MCF 10A (cell line): ENCODE data around the gene CCNY. TPM values are rescaled to one million over a fixed set of nuclear protein-coding genes. Genes with fewer than 3 reads are reported as not detected.

Source experiments
- BruUV-seq: library from RNA; stranded (reverse); fragments of 400-500 nt; replicated peaks from 2 replicates; lab custom pipeline; 2021; lab: Mats Ljungman, UMichigan
- CTCF ChIA-PET: fragments of 300-600 bp; sonication (Branson Sonifier 250); formaldehyde crosslinking; extraction: SDS; loops from one replicate; lab custom pipeline; 2021; ENCODE audit warnings: antibody characterized with exemption, inconsistent platforms; lab: Yijun Ruan, JAX
- POLR2A ChIA-PET: fragments of 300-600, 350-650 bp; sonication (Branson Sonifier 250); formaldehyde crosslinking; extraction: SDS; loops from one replicate; lab custom pipeline; 2020; ENCODE audit warnings: antibody characterized with exemption, inconsistent platforms; lab: Yijun Ruan, JAX
- DNase-seq: peaks from one replicate; pipeline ENCODE4 v3.0.0-alpha.2; 2018; ENCODE audit not compliant: unreplicated experiment
- H3K27ac Mint-ChIP-seq: one replicate; pipeline ENCODE4 v1.8.0; 2022; ENCODE audit warnings: mild to moderate bottlenecking, low read depth, mixed read lengths; ENCODE audit not compliant: unreplicated experiment
- H3K27me3 Mint-ChIP-seq: one replicate; pipeline ENCODE4 v1.8.0; 2022; ENCODE audit warnings: mixed read lengths; ENCODE audit not compliant: insufficient read depth, unreplicated experiment
- H3K36me3 Mint-ChIP-seq: one replicate; pipeline ENCODE4 v1.8.0; 2022; ENCODE audit warnings: mild to moderate bottlenecking, moderate library complexity, mixed read lengths; ENCODE audit not compliant: insufficient read depth, unreplicated experiment
- H3K4me1 Mint-ChIP-seq: one replicate; pipeline ENCODE4 v1.8.0; 2022; ENCODE audit warnings: mixed read lengths; ENCODE audit not compliant: insufficient read depth, unreplicated experiment
- H3K4me3 Mint-ChIP-seq: one replicate; pipeline ENCODE4 v1.8.0; 2022; ENCODE audit warnings: mild to moderate bottlenecking, moderate library complexity, mixed read lengths; ENCODE audit not compliant: unreplicated experiment
- H3K9me3 Mint-ChIP-seq: one replicate; pipeline ENCODE4 v1.8.0; 2022; ENCODE audit warnings: mixed read lengths; ENCODE audit not compliant: unreplicated experiment
- intact Hi-C: fragments of 100-400 bp; cut with micrococcal nuclease; formaldehyde crosslinking; loops from 2 replicates; pipeline ENCODE4 v1.14.1; 2022
- total RNA-seq: library from RNA; stranded (reverse); gene quantifications from 2 replicates; pipeline ENCODE4 v1.2.3, GENCODE V29; 2022
- TF ChIP-seq, protein P1 (sequence below): fragments of 200-600 bp; IDR thresholded peaks from one replicate; pipeline ENCODE4 v1.8.0; 2022; ENCODE audit warnings: antibody characterized with exemption, mild to moderate bottlenecking; ENCODE audit not compliant: unreplicated experiment

The CCNY gene
- total RNA-seq, 1 experiment from 2014 or later = 68.9 TPM

DNA sequence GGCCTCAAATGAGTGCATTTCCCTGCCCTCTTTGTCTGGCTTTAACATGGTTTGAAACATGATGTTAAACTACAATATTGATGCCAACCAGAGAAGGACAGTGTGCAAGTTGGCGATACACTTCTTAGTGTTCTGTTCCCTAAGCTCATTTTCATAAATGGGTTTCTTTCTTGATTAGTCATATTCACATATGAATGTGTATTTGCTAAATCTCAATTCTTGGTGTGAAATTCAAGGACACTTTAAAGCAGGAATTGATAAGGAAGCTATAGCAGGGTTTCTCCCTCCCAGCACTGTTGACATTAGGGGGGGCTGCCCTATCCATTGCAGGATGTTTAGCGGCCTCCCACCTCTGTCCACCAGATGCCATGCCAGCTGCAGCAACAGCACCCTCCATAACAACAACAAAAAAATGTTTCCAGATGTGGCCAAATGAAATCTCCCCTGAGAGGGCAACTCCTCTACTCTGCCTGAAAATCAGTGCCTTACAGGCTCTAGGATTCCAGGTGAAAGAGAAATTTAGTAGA, 13.1 kb downstream of the CCNY start:
- Mint-ChIP-seq H3K36me3 (peaks cover 16% of the 10 kb centered on the region), H3K4me3 (no peak overlapping the region), H3K4me1 (peaks cover 16% of the 10 kb centered on the region), H3K27ac (no peak overlapping the region), H3K9me3 (no peaks in the 10 kb centered on the region), H3K27me3 (no peaks in the 10 kb centered on the region)
- TF ChIP-seq, protein P1, sequence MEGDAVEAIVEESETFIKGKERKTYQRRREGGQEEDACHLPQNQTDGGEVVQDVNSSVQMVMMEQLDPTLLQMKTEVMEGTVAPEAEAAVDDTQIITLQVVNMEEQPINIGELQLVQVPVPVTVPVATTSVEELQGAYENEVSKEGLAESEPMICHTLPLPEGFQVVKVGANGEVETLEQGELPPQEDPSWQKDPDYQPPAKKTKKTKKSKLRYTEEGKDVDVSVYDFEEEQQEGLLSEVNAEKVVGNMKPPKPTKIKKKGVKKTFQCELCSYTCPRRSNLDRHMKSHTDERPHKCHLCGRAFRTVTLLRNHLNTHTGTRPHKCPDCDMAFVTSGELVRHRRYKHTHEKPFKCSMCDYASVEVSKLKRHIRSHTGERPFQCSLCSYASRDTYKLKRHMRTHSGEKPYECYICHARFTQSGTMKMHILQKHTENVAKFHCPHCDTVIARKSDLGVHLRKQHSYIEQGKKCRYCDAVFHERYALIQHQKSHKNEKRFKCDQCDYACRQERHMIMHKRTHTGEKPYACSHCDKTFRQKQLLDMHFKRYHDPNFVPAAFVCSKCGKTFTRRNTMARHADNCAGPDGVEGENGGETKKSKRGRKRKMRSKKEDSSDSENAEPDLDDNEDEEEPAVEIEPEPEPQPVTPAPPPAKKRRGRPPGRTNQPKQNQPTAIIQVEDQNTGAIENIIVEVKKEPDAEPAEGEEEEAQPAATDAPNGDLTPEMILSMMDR = no peak
- no peak for DNase-seq
- CTCF ChIA-PET = no interaction called here
- POLR2A ChIA-PET = interaction anchor here (0.6 kb wide), 1 partner anchor 33 kb away, joined by 3 read pairs; no protein-coding TSS in a partner anchor
- intact Hi-C loops = no loop called here
- no TSS peak for BruUV-seq

DNA sequence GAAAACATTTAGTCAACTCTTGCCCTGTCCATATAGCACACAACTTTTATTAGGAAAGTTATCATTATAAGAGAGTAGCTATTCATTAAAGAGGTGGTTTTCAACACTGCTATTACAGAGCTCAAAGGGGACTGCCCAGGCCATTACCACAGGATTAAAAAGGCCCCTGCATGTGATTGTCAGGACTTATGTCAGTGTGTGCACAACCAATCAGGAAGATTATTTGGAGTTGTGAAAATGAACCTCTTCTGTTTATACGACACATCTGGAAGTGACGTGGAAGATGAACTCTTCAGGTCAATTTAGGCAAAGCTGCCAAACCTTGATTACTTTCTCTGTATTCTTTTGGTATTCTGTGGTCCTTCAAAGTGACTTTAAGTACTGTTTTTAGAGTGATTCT, 14.7 kb downstream of the CCNY start:
- TF ChIP-seq, protein P1 = no peak
- H3K4me3 Mint-ChIP-seq = no peak overlapping the region
- peaks cover 12% of the 10 kb centered on the region for H3K36me3 Mint-ChIP-seq
- H3K4me1 Mint-ChIP-seq = peaks cover 20% of the 10 kb centered on the region
- H3K27me3 Mint-ChIP-seq = no peaks in the 10 kb centered on the region
- no TSS peak for BruUV-seq
- POLR2A ChIA-PET = no interaction called here
- H3K9me3 Mint-ChIP-seq = no peaks in the 10 kb centered on the region
- intact Hi-C loops = no loop called here
- no peak overlapping the region for H3K27ac Mint-ChIP-seq
- DNase-seq = no peak
- CTCF ChIA-PET = no interaction called here

DNA sequence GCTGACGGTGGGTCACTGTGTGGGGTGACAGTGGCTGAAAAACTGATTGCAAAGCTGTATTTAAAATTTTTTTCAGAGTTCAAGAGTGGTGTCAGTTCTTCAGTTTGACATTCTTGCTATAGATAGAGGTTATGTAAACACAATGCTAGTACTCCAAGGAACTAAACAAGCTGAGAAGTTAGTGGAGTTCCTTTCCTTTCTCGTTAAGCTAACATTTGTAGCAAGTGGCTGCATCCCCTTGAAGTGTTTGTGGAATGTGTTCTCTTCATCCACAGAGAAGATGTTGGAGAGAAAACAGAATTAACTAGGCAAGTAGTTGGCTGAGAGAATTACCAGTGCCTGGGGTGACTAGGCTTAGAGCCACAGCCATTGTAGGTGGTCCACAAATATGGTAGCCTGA, 15.8 kb downstream of the CCNY start:
- H3K36me3 Mint-ChIP-seq = peaks cover 12% of the 10 kb centered on the region
- H3K4me1 Mint-ChIP-seq = peaks cover 30% of the 10 kb centered on the region
- TF ChIP-seq, protein P1 = no peak
- CTCF ChIA-PET = no interaction called here
- no peaks in the 10 kb centered on the region for H3K9me3 Mint-ChIP-seq
- DNase-seq = no peak
- no TSS peak for BruUV-seq
- H3K27ac Mint-ChIP-seq = no peak overlapping the region
- intact Hi-C loops = loop anchor here (2.0 kb wide), 1 partner anchor 21 kb away; no protein-coding TSS in a partner anchor
- no peak overlapping the region for H3K4me3 Mint-ChIP-seq
- no peaks in the 10 kb centered on the region for H3K27me3 Mint-ChIP-seq
- POLR2A ChIA-PET = interaction anchor here (1.0 kb wide), 1 partner anchor 70 kb away, joined by 4 read pairs; no protein-coding TSS in a partner anchor

DNA sequence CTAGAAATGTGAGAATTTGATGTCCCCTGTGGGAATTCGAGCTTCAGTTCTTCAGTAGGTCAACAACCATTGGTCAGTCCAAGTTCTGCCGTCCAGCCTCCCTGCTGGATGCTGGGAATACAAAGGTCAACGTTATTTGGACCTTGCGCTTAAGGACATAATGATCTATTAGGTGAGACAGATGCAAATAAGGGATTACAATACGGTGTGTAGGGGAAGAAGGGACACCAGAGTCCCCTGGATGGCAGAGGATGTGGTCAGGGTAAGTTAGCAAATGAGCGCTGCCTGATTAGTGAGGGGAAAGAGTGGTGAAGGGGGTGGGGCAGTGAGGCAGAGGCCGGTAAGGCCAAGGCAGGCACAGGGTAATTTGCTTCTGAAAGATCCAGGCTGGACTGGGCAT, 16.2 kb downstream of the CCNY start:
- peaks cover 30% of the 10 kb centered on the region for H3K4me1 Mint-ChIP-seq
- CTCF ChIA-PET = no interaction called here

More for the DNA sequence above, 16.2 kb downstream of the CCNY start:
- BruUV-seq = no TSS peak
- no peak for DNase-seq
- Mint-ChIP-seq H3K27ac (no peak overlapping the region), H3K4me3 (no peak overlapping the region), H3K27me3 (no peaks in the 10 kb centered on the region), H3K36me3 (peaks cover 12% of the 10 kb centered on the region), H3K9me3 (no peaks in the 10 kb centered on the region)
- POLR2A ChIA-PET = interaction anchor here (1.0 kb wide), 1 partner anchor 70 kb away, joined by 4 read pairs; no protein-coding TSS in a partner anchor
- TF ChIP-seq, protein P1 = no peak
- intact Hi-C loops = loop anchor here (2.0 kb wide), 1 partner anchor 20 kb away; no protein-coding TSS in a partner anchor
